Osteoblast (primary cell): ENCODE data around the gene REG1A. TPM values are rescaled to one million over a fixed set of nuclear protein-coding genes. Genes with fewer than 3 reads are reported as not detected.

Experiments
- DNase-seq: peaks from one replicate; pipeline ENCODE4 v3.0.0; 2011; ENCODE audit warnings: low spot score, mixed read lengths; ENCODE audit not compliant: insufficient read length; ENCODE audit errors: missing footprints
- H2AFZ ChIP-seq: 2 replicates; pipeline ENCODE4 v1.6.0; 2011; ENCODE audit warnings: mild to moderate bottlenecking, low read length
- H3K27ac ChIP-seq: 2 replicates; pipeline ENCODE4 v1.5.1; 2011; ENCODE audit warnings: mild to moderate bottlenecking, low read depth, low read length, moderate library complexity
- H3K27me3 ChIP-seq: 2 replicates; pipeline ENCODE4 v1.6.0; 2012; ENCODE audit warnings: mild to moderate bottlenecking, control low read depth, inconsistent platforms, low read length, moderate library complexity; ENCODE audit not compliant: insufficient read depth
- H3K36me3 ChIP-seq: 2 replicates; pipeline ENCODE4 v1.5.1; 2011; ENCODE audit warnings: mild to moderate bottlenecking, low read length, control low read depth, moderate library complexity; ENCODE audit not compliant: insufficient read depth
- H3K4me1 ChIP-seq: 2 replicates; pipeline ENCODE4 v1.5.1; 2011; ENCODE audit warnings: mild to moderate bottlenecking, low read length, control low read depth, moderate library complexity; ENCODE audit not compliant: insufficient read depth
- H3K4me2 ChIP-seq: 2 replicates; pipeline ENCODE4 v1.6.0; 2011; ENCODE audit warnings: mild to moderate bottlenecking, low read length; ENCODE audit not compliant: insufficient read depth
- H3K4me3 ChIP-seq: fragments of 200-600 bp; sonication (generic); 3 replicates; pipeline ENCODE4 v1.5.1; 2012; ENCODE audit warnings: mild to moderate bottlenecking, low read length, inconsistent platforms; ENCODE audit not compliant: insufficient read depth
- H3K79me2 ChIP-seq: 2 replicates; pipeline ENCODE4 v1.6.0; 2012; ENCODE audit warnings: mild to moderate bottlenecking, low read length, control low read depth, inconsistent platforms; ENCODE audit not compliant: insufficient read depth
- H3K9me3 ChIP-seq: 2 replicates; pipeline ENCODE4 v1.5.1; 2011; ENCODE audit warnings: low read depth, low read length, control low read depth
- H4K20me1 ChIP-seq: 2 replicates; pipeline ENCODE4 v1.6.0; 2012; ENCODE audit warnings: mild to moderate bottlenecking, low read length, control low read depth; ENCODE audit not compliant: insufficient read depth
- CTCF ChIP-seq: IDR thresholded peaks from 2 replicates; pipeline ENCODE4 v1.5.1; 2011; ENCODE audit warnings: mild to moderate bottlenecking, low read depth, low read length, moderate library complexity; ENCODE audit errors: extremely low read depth
- total RNA-seq: library from RNA; depleted of rRNA; stranded (reverse); fragments of >200 nt; gene quantifications from 2 replicates; pipeline ENCODE4 v1.2.3, GENCODE V29; 2012

REG1A gene
- total RNA-seq, 1 donor = not detected

- Histone ChIP-seq H3K9me3 (peaks cover 3% of the 10 kb centered on the region), H2AFZ (no peak overlapping the region), H3K36me3 (no peaks in the 10 kb centered on the region), H3K27me3 (no peaks in the 10 kb centered on the region), H3K27ac (no peak overlapping the region), H3K79me2 (no peaks in the 10 kb centered on the region), H3K4me1 (no peaks in the 10 kb centered on the region), H4K20me1 (no peaks in the 10 kb centered on the region), H3K4me3 (no peak overlapping the region), H3K4me2 (no peak overlapping the region)
- no peak for DNase-seq
- no peak for TF ChIP-seq CTCF
Observed at GRCh38 chr2:79101024-79101423, 19.3 kb upstream of the REG1A start.

- H3K9me3 ChIP-seq = peaks cover 3% of the 10 kb centered on the region
- no peaks in the 10 kb centered on the region for H3K27me3 ChIP-seq
- no peaks in the 10 kb centered on the region for H3K36me3 ChIP-seq
- H2AFZ ChIP-seq = no peak overlapping the region
- H3K4me1 ChIP-seq = no peaks in the 10 kb centered on the region
- H3K27ac ChIP-seq = no peak overlapping the region
- no peaks in the 10 kb centered on the region for H4K20me1 ChIP-seq
- no peak for DNase-seq
- no peak overlapping the region for H3K4me3 ChIP-seq
- no peak overlapping the region for H3K4me2 ChIP-seq
- no peaks in the 10 kb centered on the region for H3K79me2 ChIP-seq
- TF ChIP-seq CTCF = no peak
Observed at GRCh38 chr2:79103214-79103613, 17.1 kb upstream of the REG1A start.

- no peaks in the 10 kb centered on the region for H3K4me1 ChIP-seq
- H3K4me3 ChIP-seq = no peak overlapping the region
- H4K20me1 ChIP-seq = no peaks in the 10 kb centered on the region
- no peaks in the 10 kb centered on the region for H3K79me2 ChIP-seq
- H3K4me2 ChIP-seq = no peak overlapping the region
- H3K27ac ChIP-seq = no peak overlapping the region
- no peaks in the 10 kb centered on the region for H3K36me3 ChIP-seq
- peaks cover 3% of the 10 kb centered on the region for H3K9me3 ChIP-seq
- no peak for TF ChIP-seq CTCF
- DNase-seq = no peak
- H2AFZ ChIP-seq = no peak overlapping the region
- H3K27me3 ChIP-seq = no peaks in the 10 kb centered on the region
Observed at GRCh38 chr2:79105259-79105658, 15.0 kb upstream of the REG1A start.

- Histone ChIP-seq H3K4me2 (no peak overlapping the region), H3K4me1 (no peaks in the 10 kb centered on the region), H4K20me1 (no peaks in the 10 kb centered on the region), H3K36me3 (no peaks in the 10 kb centered on the region), H2AFZ (no peak overlapping the region), H3K27ac (no peak overlapping the region), H3K79me2 (no peaks in the 10 kb centered on the region), H3K4me3 (no peak overlapping the region), H3K27me3 (no peaks in the 10 kb centered on the region), H3K9me3 (no peaks in the 10 kb centered on the region)
- DNase-seq = no peak
- TF ChIP-seq CTCF = no peak
Observed at GRCh38 chr2:79112269-79112668, 8.0 kb upstream of the REG1A start.
